ENCODE data around the gene PRIM1.

- TF ChIP-seq CTCF (IDR thresholded peaks at IDR 0.05) (no peak), POLR2A (IDR thresholded peaks at IDR 0.05) (no peak)
Observed at GRCh38 chr12:56753566-56753965, 1.4 kb upstream of the PRIM1 start.

All from right lobe of liver (tissue), 4 donors.